GM12878 (cell line): ENCODE results near the gene UIMC1. TPM values are rescaled to one million over a fixed set of nuclear protein-coding genes. Genes with fewer than 3 reads are reported as not detected.

Experiments used
- CREM ChIP-seq: IDR thresholded peaks from 2 replicates; pipeline ENCODE4 v1.6.1; 2014; ENCODE audit warnings: antibody characterized with exemption, low read depth
- KLF5 ChIP-seq: fragments of 450-650 bp; IDR thresholded peaks from 2 replicates; pipeline ENCODE4 v1.6.1; 2014; ENCODE audit warnings: mild to moderate bottlenecking; ENCODE audit not compliant: partially characterized antibody
- NKRF ChIP-seq: fragments of 450-650 bp; conservative IDR thresholded peaks from 2 replicates; pipeline ENCODE4 v1.6.1; 2017; ENCODE audit warnings: mild to moderate bottlenecking, moderate library complexity
- NR2F1 ChIP-seq: fragments of 450-650 bp; conservative IDR thresholded peaks from 2 replicates; pipeline ENCODE4 v1.6.1; 2017; ENCODE audit warnings: mild to moderate bottlenecking
- PBX3 ChIP-seq: IDR thresholded peaks from 2 replicates; pipeline ENCODE4 v1.6.1; 2011; ENCODE audit warnings: mild to moderate bottlenecking, low read depth, low read length, moderate library complexity; ENCODE audit not compliant: insufficient replicate concordance
- SP1 ChIP-seq: IDR thresholded peaks from one replicate; pipeline ENCODE4 v1.6.1; 2011; ENCODE audit warnings: low read depth, low read length
- ZBTB33 ChIP-seq: fragments of 450-650 bp; IDR thresholded peaks from 2 replicates; pipeline ENCODE4 v1.6.1; 2017; ENCODE audit warnings: mild to moderate bottlenecking
- ZNF217 ChIP-seq: fragments of 450-650 bp; IDR thresholded peaks from 2 replicates; pipeline ENCODE4 v1.6.1; 2017; ENCODE audit warnings: antibody characterized with exemption, mild to moderate bottlenecking
- polyA plus RNA-seq, 11 experiments: library from polyadenylated mRNA; depleted of rRNA in 4 of 11; unstranded in 6 of 11; stranded (reverse) in 5 of 11; fragments of >200 nt; fragmentation: Nextera tagmentation in 4 of 11; fragmentation: Illumina TruSeq in 1 of 11; extraction: Ambion mirVana in 4 of 11; extraction: Trizol in 1 of 11; gene quantifications; 1 replicate in 1 of 11; 2 replicates in 10 of 11; pipeline versions ENCODE4 v1.2.1 to v1.2.3, GENCODE V29; 2011 to 2016; ENCODE audit warnings: inconsistent platforms in 2 of 11, missing spikeins in 2 of 11, low read depth in 1 of 11
- total RNA-seq, 4 experiments: library from RNA; depleted of rRNA in 3 of 4; stranded (reverse); fragments of >200 nt in 3 of 4; fragmentation: Illumina TruSeq in 1 of 4; extraction: Trizol in 1 of 4; gene quantifications; 2 replicates each; pipeline versions ENCODE4 v1.2.1 to v1.2.3, GENCODE V29; 2013 to 2021

The UIMC1 gene
- total and polyA plus RNA-seq, 10 of the 15 experiments (the other 5 are each of a cell fraction or from before 2014, with no cell fraction given), result 16.2 to 51.4 (median 32.7) TPM

GRCh38 chr5:176880366-176881020 is 126.1 kb downstream of the UIMC1 start (continued):
- TF ChIP-seq ZBTB33 (no peak), ZNF217 (no peak), NR2F1 (no peak), CREM (no peak), PBX3 (no peak), SP1 (no peak), NKRF (no peak), KLF5 (no peak)
- TF ChIP-seq, all 136 proteins: peak for 0
